ENCODE results near the gene PIGV.
A peak's percentile ranks its signal among the peaks of the same experiment; 100 is the strongest.

Gene PIGV

GRCh38 chr1:26820784-26821269 lies 33.1 kb downstream of the PIGV start:
- no peak for TF ChIP-seq CTCF (conservative IDR thresholded peaks at IDR 0.05; ENCODE audit: control insufficient read depth, insufficient read depth, low read depth, low read length)
- DNase-seq (ENCODE audit: low read depth) = no peak
- H3K4me3 ChIP-seq (ENCODE audit: control insufficient read depth, low read depth, low read length) = no peak overlapping the region

- no peak overlapping the region for H3K4me3 ChIP-seq (ENCODE audit: control insufficient read depth, low read depth, low read length)
- DNase-seq (ENCODE audit: low read depth) = no peak
- TF ChIP-seq CTCF (conservative IDR thresholded peaks at IDR 0.05; ENCODE audit: control insufficient read depth, insufficient read depth, low read depth, low read length) = no peak
Measured at GRCh38 chr1:26822737-26823395, 35.1 kb downstream of the PIGV start.

- no peak for TF ChIP-seq CTCF (conservative IDR thresholded peaks at IDR 0.05; ENCODE audit: control insufficient read depth, insufficient read depth, low read depth, low read length)
- no peak for DNase-seq (ENCODE audit: low read depth)
- no peak overlapping the region for H3K4me3 ChIP-seq (ENCODE audit: control insufficient read depth, low read depth, low read length)
Measured at GRCh38 chr1:26824731-26825130, 37.0 kb downstream of the PIGV start.

- no peak for TF ChIP-seq CTCF (conservative IDR thresholded peaks at IDR 0.05; ENCODE audit: control insufficient read depth, insufficient read depth, low read depth, low read length)
- peak within 1 kb of the TSS; percentile 67 for H3K4me3 ChIP-seq (ENCODE audit: control insufficient read depth, low read depth, low read length)
- peak; percentile 30 for DNase-seq (ENCODE audit: low read depth)
Measured at GRCh38 chr1:26826261-26827105, 38.7 kb downstream of the PIGV start, which contains the start of gene ZDHHC18. ZDHHC18 (plus strand) TSS chr1:26826688; CDS start chr1:26826805, 117 bp downstream.

GRCh38 chr1:26827106-26827604 lies 39.4 kb downstream of the PIGV start:
- TF ChIP-seq CTCF (conservative IDR thresholded peaks at IDR 0.05; ENCODE audit: control insufficient read depth, insufficient read depth, low read depth, low read length) = no peak
- DNase-seq (ENCODE audit: low read depth) = no peak
- peak overlapping the region; percentile 67 for H3K4me3 ChIP-seq (ENCODE audit: control insufficient read depth, low read depth, low read length)

GRCh38 chr1:26827663-26828062 lies 39.9 kb downstream of the PIGV start:
- no peak for DNase-seq (ENCODE audit: low read depth)
- peak overlapping the region; percentile 67 for H3K4me3 ChIP-seq (ENCODE audit: control insufficient read depth, low read depth, low read length)
- no peak for TF ChIP-seq CTCF (conservative IDR thresholded peaks at IDR 0.05; ENCODE audit: control insufficient read depth, insufficient read depth, low read depth, low read length)
